Pulmonary artery endothelial cell (primary cell): ENCODE measurements around the gene PTPRN2. TPM values are rescaled to one million over a fixed set of nuclear protein-coding genes. Genes with fewer than 3 reads are reported as not detected.

Source experiments
- DNase-seq: peaks from one replicate; pipeline ENCODE4 v3.0.0-alpha.2; 2011; ENCODE audit warnings: low read depth, low spot score
- total RNA-seq: library from RNA; depleted of rRNA; stranded (reverse); fragments of >200 nt; gene quantifications from 2 replicates; pipeline ENCODE4 v1.2.3, GENCODE V29; 2014

The PTPRN2 gene
- total RNA-seq, 1 donor from 2014 or later = 0.53 TPM

DNA sequence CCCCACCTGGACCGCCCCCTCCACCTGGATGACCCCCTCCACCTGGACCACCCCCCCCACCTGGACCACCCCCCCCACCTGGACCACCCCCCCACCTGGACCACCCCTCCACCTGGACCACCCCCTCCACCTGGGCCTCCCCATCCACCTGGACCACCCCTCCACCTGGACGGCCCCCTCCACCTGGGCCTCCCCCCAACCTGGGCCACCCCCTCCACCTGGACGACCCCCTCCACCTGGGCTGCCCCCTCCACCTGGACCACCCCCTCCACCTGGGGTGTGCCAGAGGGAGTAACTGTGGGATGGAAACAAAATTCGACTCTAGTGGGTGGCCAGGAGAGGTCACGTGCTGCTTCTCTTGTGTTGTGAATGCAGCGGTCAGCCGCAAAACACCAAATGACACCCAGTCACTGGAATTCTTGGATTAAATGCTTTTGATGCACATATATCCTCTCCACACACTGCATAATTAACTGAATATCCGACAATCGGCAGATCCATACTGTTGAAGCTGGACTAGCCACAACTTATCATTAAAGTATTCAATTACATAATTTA is 316.7 kb downstream of the PTPRN2 start:
- DNase-seq = no peak

- no peak for DNase-seq
These were observed 317.4 kb downstream of the PTPRN2 start for GRCh38 chr7:158270106-158270775.

- DNase-seq = no peak
These were observed 318.6 kb downstream of the PTPRN2 start for GRCh38 chr7:158268816-158269535.

DNA sequence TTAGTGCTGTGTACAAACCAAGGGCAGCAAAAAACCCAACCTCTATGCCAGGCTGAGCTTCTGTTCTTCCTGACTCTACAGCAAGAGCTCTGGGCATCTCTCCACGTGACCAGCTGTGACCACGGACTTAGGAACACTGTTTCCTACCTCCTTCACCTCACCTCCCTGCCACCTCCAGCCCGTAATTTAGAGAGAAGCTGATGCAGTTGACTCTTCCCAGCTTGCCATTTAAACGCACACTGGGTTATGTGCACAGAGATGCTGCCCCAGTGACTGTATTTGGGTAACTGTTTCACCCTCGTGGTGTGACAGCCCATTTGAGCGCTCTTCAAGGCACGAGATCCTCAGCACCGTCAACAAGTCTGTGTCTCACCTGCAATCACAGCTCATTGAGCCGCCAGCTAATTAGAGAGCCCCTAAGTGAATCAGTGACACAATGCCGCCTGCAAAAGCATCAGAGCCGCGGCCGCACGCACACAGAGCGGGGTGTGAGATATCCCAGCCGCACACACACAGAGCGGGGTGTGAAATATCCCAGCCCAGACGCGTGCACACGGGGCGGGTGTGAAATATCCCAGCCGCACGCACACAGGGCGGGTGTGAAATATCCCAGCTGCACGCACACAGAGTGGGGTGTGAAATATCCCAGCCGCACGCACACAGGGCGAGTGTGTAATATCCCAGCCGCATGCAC is 319.7 kb downstream of the PTPRN2 start:
- no peak for DNase-seq

DNA sequence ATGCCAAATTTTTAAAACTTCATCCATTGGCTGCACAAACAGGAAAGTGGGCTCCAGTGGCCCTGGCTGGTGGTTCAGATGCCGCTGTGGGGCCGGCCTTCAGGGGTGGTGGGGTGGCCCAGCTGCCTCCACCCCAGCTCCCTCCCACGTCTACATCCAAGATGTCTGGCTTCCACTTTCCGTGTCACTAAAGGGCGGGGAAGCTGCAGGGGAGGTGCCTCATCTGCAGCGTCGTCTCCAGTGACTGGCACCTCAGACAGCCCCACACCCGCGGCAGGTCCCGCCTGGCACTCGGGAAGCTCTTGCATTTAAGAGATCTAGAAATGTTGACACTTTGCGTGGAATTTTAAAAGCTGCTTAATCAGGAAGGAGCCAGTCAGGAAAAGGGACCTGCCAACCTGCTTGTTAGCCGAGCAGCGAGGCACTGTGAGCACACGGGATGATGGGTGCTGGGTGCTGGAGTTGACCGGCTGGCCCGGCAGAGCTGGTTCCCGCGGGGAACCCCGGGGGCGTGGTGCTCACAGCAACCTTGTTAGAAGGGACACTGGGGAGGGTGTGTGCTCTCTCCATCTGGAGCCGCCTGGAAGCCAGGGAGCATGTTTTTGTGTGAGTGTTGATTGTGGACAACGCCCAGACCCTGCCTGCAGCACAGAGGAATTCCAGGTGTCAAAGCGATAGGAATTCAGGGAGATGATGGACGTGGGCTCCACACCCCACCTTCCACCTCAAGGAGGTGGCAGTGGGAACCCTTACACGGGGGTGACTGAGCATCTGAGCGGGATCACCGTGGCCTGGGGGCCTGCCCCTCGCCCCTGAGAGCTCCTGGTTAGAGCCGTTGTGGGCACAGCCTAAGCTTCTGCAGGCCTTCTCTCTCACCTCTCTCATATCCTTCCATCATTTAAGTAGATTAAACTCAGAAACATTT is 320.5 kb downstream of the PTPRN2 start:
- DNase-seq = no peak

- no peak for DNase-seq
These were observed 321.2 kb downstream of the PTPRN2 start for GRCh38 chr7:158266426-158266816.

GRCh38 chr7:158265743-158266080 is 321.9 kb downstream of the PTPRN2 start:
- no peak for DNase-seq

- no peak for DNase-seq
These were observed 322.5 kb downstream of the PTPRN2 start for GRCh38 chr7:158264881-158265742.

GRCh38 chr7:158263964-158264748 is 323.5 kb downstream of the PTPRN2 start:
- no peak for DNase-seq

DNA sequence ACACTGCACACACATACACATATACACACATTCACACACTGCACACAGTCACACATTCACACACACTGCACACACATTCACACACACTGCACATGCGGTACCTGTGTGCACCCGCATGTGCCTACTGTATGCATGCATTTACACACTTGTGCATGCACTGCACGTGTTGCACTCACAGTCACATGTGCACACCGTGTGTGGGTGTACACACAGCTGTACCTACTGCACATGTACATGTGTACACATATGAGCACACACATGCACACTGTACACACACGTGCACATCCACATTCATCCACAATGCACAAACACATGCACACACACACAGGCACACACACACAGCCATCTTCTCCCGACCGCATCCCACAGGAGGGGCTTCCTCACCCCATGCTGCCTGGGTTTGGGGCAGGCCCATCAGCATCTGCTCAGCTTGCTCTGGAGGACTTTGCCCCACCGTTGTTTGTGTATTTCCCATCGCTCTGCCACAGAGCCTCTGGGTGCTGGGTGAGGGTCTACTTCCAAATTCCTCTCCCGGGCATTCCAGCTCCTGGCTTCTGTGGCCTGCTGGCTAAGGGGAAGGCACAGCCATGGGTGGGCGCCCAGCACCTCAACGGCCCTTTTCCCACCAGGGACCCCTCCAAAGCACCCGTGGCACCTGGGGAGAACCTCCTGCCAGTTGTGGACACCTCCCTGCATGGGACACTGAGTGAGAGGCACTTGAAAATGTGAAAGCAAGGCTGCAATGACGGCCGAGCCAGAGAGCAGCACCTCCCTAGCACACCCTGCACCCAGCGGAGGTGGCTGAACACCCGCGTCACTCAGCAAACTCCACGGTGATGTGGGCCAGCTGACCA is 324.3 kb downstream of the PTPRN2 start:
- DNase-seq = no peak

- DNase-seq = no peak
These were observed 325.1 kb downstream of the PTPRN2 start for GRCh38 chr7:158262284-158263109.

GRCh38 chr7:158261362-158262235 is 326.0 kb downstream of the PTPRN2 start:
- DNase-seq = no peak

DNA sequence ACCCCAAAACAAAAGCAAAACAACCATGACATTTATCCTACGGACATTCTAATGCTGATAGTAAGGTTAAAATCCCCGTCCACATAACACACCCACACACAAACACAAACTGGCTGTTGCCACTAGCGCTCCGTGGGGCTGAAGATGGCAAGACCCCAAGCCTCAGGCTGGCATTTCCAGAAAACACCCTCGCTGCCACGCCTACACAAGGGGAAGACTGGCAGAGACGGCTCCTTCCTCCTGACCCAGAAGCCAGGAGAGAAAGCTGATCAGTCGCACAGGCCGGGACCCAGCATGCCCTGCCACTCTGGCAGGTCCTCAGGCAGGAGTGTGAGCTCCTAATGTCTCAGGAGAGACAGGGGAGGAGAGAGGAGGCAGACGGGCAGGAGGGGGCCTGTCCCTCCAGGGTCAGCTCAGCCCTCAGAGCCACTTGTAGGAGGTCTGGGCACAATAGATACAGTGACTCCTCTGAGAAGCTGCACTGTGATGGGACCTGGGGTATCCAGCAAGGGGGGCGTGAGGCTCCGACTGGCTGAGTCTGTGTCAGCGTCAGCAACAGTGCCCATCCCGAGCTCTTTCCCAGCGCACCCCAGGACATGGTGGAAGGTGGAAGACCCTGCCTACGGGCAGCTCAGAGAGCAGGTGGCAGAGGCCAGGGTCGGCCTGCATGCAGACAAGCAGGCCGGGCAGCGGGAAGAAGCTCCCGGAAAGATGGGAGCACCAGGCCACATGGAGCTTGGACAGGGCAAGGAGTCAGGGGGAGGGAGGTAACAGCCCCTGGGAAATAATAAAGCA is 326.9 kb downstream of the PTPRN2 start:
- no peak for DNase-seq

- DNase-seq = no peak
These were observed 327.8 kb downstream of the PTPRN2 start for GRCh38 chr7:158259671-158260418.

DNA sequence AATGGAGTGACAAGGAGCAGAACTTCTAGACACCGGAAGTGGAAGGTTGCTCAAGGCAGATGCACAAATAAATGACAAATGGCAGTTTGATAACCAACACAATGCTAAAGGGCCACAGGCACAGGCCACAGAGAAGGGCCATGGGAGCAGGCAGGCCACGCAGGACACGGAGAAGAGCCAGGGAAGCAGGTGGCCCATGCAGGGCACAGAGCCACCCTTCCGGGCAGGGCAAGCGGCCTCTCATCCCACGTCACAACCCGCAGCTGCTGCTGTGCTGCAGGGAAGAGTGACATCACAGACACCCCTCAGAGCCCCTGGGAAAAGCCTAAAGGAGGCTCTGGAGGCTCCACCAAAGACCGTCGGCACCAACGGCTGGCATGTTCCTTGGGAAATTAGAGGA is 328.5 kb downstream of the PTPRN2 start:
- no peak for DNase-seq
